Esophagus squamous epithelium (tissue), 4 donors: ENCODE results near the gene EGFLAM.

ENCODE experiments used
- POLR2A ChIP-seq, 4 donors: fragments of 450-650 bp; IDR thresholded peaks; one replicate each; pipeline ENCODE4 v1.6.1; 2017; ENCODE audit warnings: antibody characterized with exemption in 4 of 4, mild to moderate bottlenecking in 4 of 4, moderate library complexity in 3 of 4
- TF ChIP-seq, protein P1 (sequence below), 6 experiments: fragments of 450-650 bp in 4 of 6; fragments of 200-600 bp in 2 of 6; sonication (generic) in 2 of 6; IDR thresholded peaks; one replicate each; pipeline ENCODE4 v1.5.1; 2016 to 2019; ENCODE audit warnings: antibody characterized with exemption in 6 of 6, mild to moderate bottlenecking in 4 of 6, moderate library complexity in 4 of 6

DNA sequence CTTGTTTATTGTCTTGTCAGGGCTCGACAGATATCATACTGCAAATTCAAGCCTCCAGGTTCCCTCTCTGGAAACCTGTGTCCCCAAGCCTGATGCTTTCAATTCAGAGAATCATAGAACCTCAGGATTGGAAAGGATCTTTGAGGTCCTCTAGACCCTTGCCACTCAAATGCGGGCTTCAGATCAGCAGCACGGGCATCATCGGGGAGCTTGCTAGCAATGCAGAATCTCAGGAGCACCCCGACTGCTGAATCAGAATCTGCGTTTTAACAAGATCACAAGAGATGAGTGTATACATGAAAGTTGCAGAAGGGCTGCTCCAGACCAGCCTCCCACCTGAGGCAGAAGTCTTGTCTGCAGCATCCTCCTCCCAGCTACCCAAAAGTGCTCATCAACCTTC is 13.1 kb upstream of the EGFLAM start:
- no peak for TF ChIP-seq POLR2A (IDR thresholded peaks at IDR 0.05)
- TF ChIP-seq, protein P1, sequence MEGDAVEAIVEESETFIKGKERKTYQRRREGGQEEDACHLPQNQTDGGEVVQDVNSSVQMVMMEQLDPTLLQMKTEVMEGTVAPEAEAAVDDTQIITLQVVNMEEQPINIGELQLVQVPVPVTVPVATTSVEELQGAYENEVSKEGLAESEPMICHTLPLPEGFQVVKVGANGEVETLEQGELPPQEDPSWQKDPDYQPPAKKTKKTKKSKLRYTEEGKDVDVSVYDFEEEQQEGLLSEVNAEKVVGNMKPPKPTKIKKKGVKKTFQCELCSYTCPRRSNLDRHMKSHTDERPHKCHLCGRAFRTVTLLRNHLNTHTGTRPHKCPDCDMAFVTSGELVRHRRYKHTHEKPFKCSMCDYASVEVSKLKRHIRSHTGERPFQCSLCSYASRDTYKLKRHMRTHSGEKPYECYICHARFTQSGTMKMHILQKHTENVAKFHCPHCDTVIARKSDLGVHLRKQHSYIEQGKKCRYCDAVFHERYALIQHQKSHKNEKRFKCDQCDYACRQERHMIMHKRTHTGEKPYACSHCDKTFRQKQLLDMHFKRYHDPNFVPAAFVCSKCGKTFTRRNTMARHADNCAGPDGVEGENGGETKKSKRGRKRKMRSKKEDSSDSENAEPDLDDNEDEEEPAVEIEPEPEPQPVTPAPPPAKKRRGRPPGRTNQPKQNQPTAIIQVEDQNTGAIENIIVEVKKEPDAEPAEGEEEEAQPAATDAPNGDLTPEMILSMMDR (IDR thresholded peaks at IDR 0.05) = no peak
